Lower leg skin (tissue), 4 donors: ENCODE measurements around the gene PIP4K2A. TPM values are rescaled to one million over a fixed set of nuclear protein-coding genes. Genes with fewer than 3 reads are reported as not detected.
A peak's percentile ranks its signal among the peaks of the same experiment; 100 is the strongest.

Source experiments
- DNase-seq, 2 donors: peaks; one replicate each; pipeline ENCODE4 v3.0.0-alpha.2; 2019; ENCODE audit warnings: low spot score in 2 of 2
- H3K4me3 ChIP-seq: fragments of 200-600 bp; sonication (generic); 2 replicates; pipeline ENCODE4 v1.5.1; 2017; ENCODE audit warnings: mild to moderate bottlenecking, low read depth; ENCODE audit not compliant: poor library complexity, severe bottlenecking
- CTCF ChIP-seq, 3 donors: fragments of 450-650 bp; IDR thresholded peaks; one replicate each; pipeline ENCODE4 v1.5.1; 2016; ENCODE audit warnings: antibody characterized with exemption in 3 of 3, mild to moderate bottlenecking in 3 of 3, moderate library complexity in 2 of 3
- POLR2A ChIP-seq, 2 donors: fragments of 450-650 bp; IDR thresholded peaks; one replicate each; pipeline ENCODE4 v1.6.1; 2016 to 2017; ENCODE audit warnings: antibody characterized with exemption in 2 of 2, mild to moderate bottlenecking in 1 of 2, moderate library complexity in 1 of 2
- WGBS, 2 donors: methylation state at CpG; one replicate each; pipeline ENCODE4 v1.1.5; 2018; 5-methylcytosine and 5-hydroxymethylcytosine counted together
- intact Hi-C: fragments of 100-400 bp; cut with DNase I; formaldehyde crosslinking; loops from one replicate; pipeline ENCODE4 v1.15.0; 2023; ENCODE audit warnings: low total_unique reads
- total RNA-seq, 4 donors: library from RNA; depleted of rRNA; stranded (reverse); fragments of >200 nt; gene quantifications; one replicate each; pipeline ENCODE4 v1.1.0, GENCODE V29; 2016

The PIP4K2A gene
- total RNA-seq, 4 donors from 2014 or later = 2.3 to 12.4 (median 6.6) TPM

GRCh38 chr10:22622242-22622806 lies 92.1 kb downstream of the PIP4K2A start:
- no peak for DNase-seq
- WGBS, 2 donors = 89 to 95% methylated on average over 20 of the region's 20 CpGs
- no peak overlapping the region for H3K4me3 ChIP-seq
- TF ChIP-seq CTCF (IDR thresholded peaks at IDR 0.05) (no peak), POLR2A (IDR thresholded peaks at IDR 0.05) (no peak)
- intact Hi-C loops = no loop called here

GRCh38 chr10:22621726-22622125 lies 92.7 kb downstream of the PIP4K2A start:
- DNase-seq = no peak
- TF ChIP-seq POLR2A (IDR thresholded peaks at IDR 0.05) (no peak), CTCF (IDR thresholded peaks at IDR 0.05) (no peak)
- 77 to 78% methylated on average over 3 of the region's 3 CpGs for WGBS, 2 donors
- intact Hi-C loops = no loop called here
- no peak overlapping the region for H3K4me3 ChIP-seq

- WGBS, 2 donors = 56 to 59% methylated on average over 3 of the region's 3 CpGs
- no peak for DNase-seq
- no peak overlapping the region for H3K4me3 ChIP-seq
- TF ChIP-seq POLR2A (IDR thresholded peaks at IDR 0.05) (no peak), CTCF (IDR thresholded peaks at IDR 0.05) (no peak)
- intact Hi-C loops = no loop called here
Observed at GRCh38 chr10:22620929-22621328, 93.4 kb downstream of the PIP4K2A start.

- intact Hi-C loops = no loop called here
- DNase-seq = peak; percentile 61 to 95
- H3K4me3 ChIP-seq = no peak overlapping the region
- no peak for TF ChIP-seq POLR2A (IDR thresholded peaks at IDR 0.05)
- TF ChIP-seq CTCF (IDR thresholded peaks at IDR 0.05) = no peak
- WGBS, 2 donors = 9 to 18% methylated on average over 8 of the region's 8 CpGs
Observed at GRCh38 chr10:22620140-22620857, 94.1 kb downstream of the PIP4K2A start.

- no peak for DNase-seq
- no peak overlapping the region for H3K4me3 ChIP-seq
- intact Hi-C loops = no loop called here
- 66 to 89% methylated on average over 2 of the region's 2 CpGs for WGBS, 2 donors
- TF ChIP-seq POLR2A (IDR thresholded peaks at IDR 0.05) = no peak
- no peak for TF ChIP-seq CTCF (IDR thresholded peaks at IDR 0.05)
Observed at GRCh38 chr10:22619101-22619500, 95.3 kb downstream of the PIP4K2A start.
